PC-9 (cell line): ENCODE results near the gene SCN2B. TPM values are rescaled to one million over a fixed set of nuclear protein-coding genes. Genes with fewer than 3 reads are reported as not detected.
A peak's percentile ranks its signal among the peaks of the same experiment; 100 is the strongest.

Experiments
- BruUV-seq: library from RNA; stranded (reverse); fragments of 400-500 nt; replicated peaks from 2 replicates; lab custom pipeline; 2021; lab: Mats Ljungman, UMichigan
- CTCF ChIA-PET: fragments of 300-600 bp; sonication (Branson Sonifier 250); formaldehyde crosslinking; loops from one replicate; lab custom pipeline; 2022; ENCODE audit warnings: antibody characterized with exemption; lab: Charles Lee
- POLR2A ChIA-PET: fragments of 300-600 bp; sonication (Branson Sonifier 250); formaldehyde crosslinking; loops from one replicate; lab custom pipeline; 2022; ENCODE audit warnings: antibody characterized with exemption; ENCODE audit not compliant: unreplicated experiment; lab: Charles Lee
- DNase-seq, 2 experiments: peaks; one replicate each; pipeline versions ENCODE4 v3.0.0 to v3.0.0-alpha.2; 2015 to 2022; ENCODE audit warnings: mixed read lengths in 1 of 2
- H2AFZ ChIP-seq: fragments of 200-600 bp; sonication (generic); 2 replicates; pipeline ENCODE4 v1.8.1; 2017; ENCODE audit warnings: antibody characterized with exemption
- H3F3A ChIP-seq: fragments of 200-600 bp; sonication (generic); 2 replicates; pipeline ENCODE4 v1.8.1; 2017; ENCODE audit warnings: antibody characterized with exemption, mild to moderate bottlenecking, low read depth; ENCODE audit not compliant: insufficient read depth
- H3K27ac ChIP-seq: fragments of 200-600 bp; sonication (generic); 2 replicates; pipeline ENCODE4 v1.6.1; 2016; ENCODE audit warnings: mixed run types
- H3K27me3 ChIP-seq: fragments of 200-600 bp; sonication (generic); 2 replicates; pipeline ENCODE4 v1.6.1; 2016; ENCODE audit warnings: low read depth, mixed run types; ENCODE audit not compliant: insufficient read depth
- H3K36me3 ChIP-seq: fragments of 200-600 bp; sonication (generic); 2 replicates; pipeline ENCODE4 v1.6.1; 2016; ENCODE audit warnings: low read depth, mixed run types
- H3K4me1 ChIP-seq: fragments of 200-600 bp; sonication (generic); replicated peaks from 2 replicates; pipeline ENCODE4 v1.6.1; 2016; ENCODE audit warnings: mixed run types; ENCODE audit not compliant: insufficient read depth
- H3K4me2 ChIP-seq: fragments of 200-600 bp; sonication (generic); 2 replicates; pipeline ENCODE4 v1.6.1; 2017; ENCODE audit warnings: mixed run types
- H3K4me3 ChIP-seq: fragments of 200-600 bp; sonication (generic); 2 replicates; pipeline ENCODE4 v1.6.1; 2016; ENCODE audit warnings: mixed run types
- H3K79me2 ChIP-seq: fragments of 200-600 bp; sonication (generic); 2 replicates; pipeline ENCODE4 v1.6.1; 2017; ENCODE audit warnings: low read depth, mixed run types
- H3K9me2 ChIP-seq: fragments of 200-600 bp; sonication (generic); 2 replicates; pipeline ENCODE4 v1.8.1; 2017; ENCODE audit warnings: mild to moderate bottlenecking; ENCODE audit not compliant: insufficient read depth
- H3K9me3 ChIP-seq: fragments of 200-600 bp; sonication (generic); 2 replicates; pipeline ENCODE4 v1.8.1; 2016; ENCODE audit warnings: low read depth; ENCODE audit not compliant: insufficient read depth
- H4K20me1 ChIP-seq: fragments of 200-600 bp; sonication (generic); 2 replicates; pipeline ENCODE4 v1.8.1; 2017; ENCODE audit not compliant: insufficient read depth
- CTCF ChIP-seq: fragments of 200-600 bp; sonication (generic); conservative IDR thresholded peaks from 2 replicates; pipeline ENCODE4 v1.6.1; 2017; ENCODE audit warnings: mixed run types, antibody characterized with exemption, mild to moderate bottlenecking, moderate library complexity
- EZH2 ChIP-seq: fragments of 200-600 bp; sonication (generic); IDR thresholded peaks from 2 replicates; pipeline ENCODE4 v1.8.0; 2017; ENCODE audit warnings: antibody characterized with exemption, low read depth
- intact Hi-C: fragments of 100-400 bp; cut with micrococcal nuclease; formaldehyde crosslinking; loops from one replicate; pipeline ENCODE4 v1.10.0; 2022; ENCODE audit not compliant: unreplicated experiment
- total RNA-seq: library from RNA; stranded (reverse); gene quantifications from 2 replicates; pipeline ENCODE4 v1.2.3, GENCODE V29; 2021

The SCN2B gene
- total RNA-seq, 1 experiment from 2014 or later = not detected

GRCh38 chr11:118126082-118126838, 50.2 kb downstream of the SCN2B start:
- Histone ChIP-seq H3K36me3 (no peaks in the 10 kb centered on the region), H3K27me3 (no peaks in the 10 kb centered on the region), H4K20me1 (no peaks in the 10 kb centered on the region), H3K9me3 (no peaks in the 10 kb centered on the region), H3K4me2 (no peak overlapping the region), H3F3A (no peaks in the 10 kb centered on the region; the same call in 1 of the 2 replicates), H3K4me3 (no peak overlapping the region), H3K9me2 (peaks cover 4% of the 10 kb centered on the region; the same call in 1 of the 2 replicates), H2AFZ (no peak overlapping the region), H3K4me1 (peaks cover 21% of the 10 kb centered on the region), H3K79me2 (no peaks in the 10 kb centered on the region), H3K27ac (no peak overlapping the region)
- DNase-seq = peak in 1 of 2 experiments; percentile 58
- CTCF ChIA-PET = interaction anchor here (0.6 kb wide), 1 partner anchor 45 kb away, joined by 3 read pairs; no protein-coding TSS in a partner anchor
- TF ChIP-seq EZH2 (no peak), CTCF (no peak)
- BruUV-seq = no TSS peak
- POLR2A ChIA-PET = no interaction called here
- intact Hi-C loops = no loop called here

DNA sequence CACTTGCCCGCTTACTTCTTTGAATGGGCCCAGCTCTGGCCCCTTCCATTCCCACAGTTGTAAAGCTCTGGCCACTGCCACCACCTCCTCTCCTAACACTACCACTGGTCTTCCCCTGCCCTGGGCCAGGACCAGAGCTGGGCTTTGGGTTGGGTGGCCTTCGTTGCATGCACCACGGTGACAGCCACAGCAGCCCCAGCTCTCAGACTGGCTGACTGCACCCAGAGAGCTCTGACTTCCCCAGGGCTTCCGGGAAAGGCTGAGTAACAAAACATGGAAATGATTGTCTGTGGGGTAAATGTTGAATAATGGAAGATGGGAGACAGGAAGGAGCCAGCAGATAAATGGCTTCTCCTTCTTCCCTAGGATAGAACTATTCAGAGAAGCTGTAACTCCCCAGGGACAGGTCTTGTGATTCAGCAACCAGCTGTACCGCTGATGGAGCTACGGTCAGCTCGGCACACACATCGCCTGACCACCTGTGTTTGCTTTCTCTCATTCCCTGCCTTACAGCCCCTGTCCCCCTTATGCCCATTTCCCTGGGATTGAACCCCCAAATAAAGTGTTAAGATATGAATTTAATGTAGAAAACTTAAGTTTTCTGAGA, 51.4 kb downstream of the SCN2B start:
- H3K4me3 ChIP-seq = no peak overlapping the region

More for the DNA sequence above, 51.4 kb downstream of the SCN2B start:
- peaks cover 13% of the 10 kb centered on the region for H3K4me1 ChIP-seq
- intact Hi-C loops = no loop called here
- no peaks in the 10 kb centered on the region; the same call in 1 of the 2 replicates for H3F3A ChIP-seq
- no TSS peak for BruUV-seq
- peaks cover 4% of the 10 kb centered on the region; the same call in 1 of the 2 replicates for H3K9me2 ChIP-seq
- CTCF ChIA-PET = interaction anchor here (0.6 kb wide), 1 partner anchor 71 kb away, joined by 9 read pairs; no protein-coding TSS in a partner anchor
- H2AFZ ChIP-seq = no peak overlapping the region
- no peaks in the 10 kb centered on the region for H3K27me3 ChIP-seq
- H3K4me2 ChIP-seq = no peak overlapping the region
- no peak for DNase-seq
- no peak overlapping the region for H3K27ac ChIP-seq
- no peaks in the 10 kb centered on the region for H3K79me2 ChIP-seq
- H3K36me3 ChIP-seq = no peaks in the 10 kb centered on the region
- H3K9me3 ChIP-seq = no peaks in the 10 kb centered on the region
- POLR2A ChIA-PET = interaction anchor here (0.7 kb wide), 1 partner anchor 429 kb away, joined by 4 read pairs; no protein-coding TSS in a partner anchor
- TF ChIP-seq CTCF = no peak
- no peak for TF ChIP-seq EZH2
- H4K20me1 ChIP-seq = no peaks in the 10 kb centered on the region
